Hematopoietic multipotent progenitor cell treated with erythropoietin and hydrocortisone succinate and interleukin-3 and kit ligand, for 6 days (in vitro differentiated cells): Measurements from ENCODE around the gene STRBP.
"Not testable (repeated sequence)": the region's sequence is repeated elsewhere in the genome, so short reads cannot be mapped to it uniquely, and the experiment has no call there.

ENCODE experiments used
- DNase-seq: peaks from one replicate; pipeline ENCODE4 v3.0.0-alpha.2; 2015

STRBP gene

DNA sequence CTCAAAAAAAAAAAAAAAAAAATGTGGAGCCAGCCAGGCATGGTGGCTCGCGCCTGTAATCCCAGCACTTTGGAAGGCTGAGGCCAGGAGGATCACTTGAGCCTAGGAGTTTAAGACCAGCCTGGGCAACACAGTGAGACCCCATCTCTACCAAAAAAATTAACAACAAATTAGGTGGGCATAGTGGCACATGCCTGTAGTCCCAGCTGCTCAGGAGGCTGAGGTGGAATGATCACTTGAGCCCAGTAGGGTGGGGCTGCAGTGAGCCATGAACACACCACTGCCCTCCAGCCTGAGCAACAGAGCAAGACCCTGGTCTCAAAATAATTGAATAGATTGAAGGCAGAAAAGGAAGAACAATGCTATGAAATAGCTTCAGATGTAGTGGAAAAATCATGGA lies 82.4 kb downstream of the STRBP start:
- DNase-seq = not testable (repeated sequence)

DNA sequence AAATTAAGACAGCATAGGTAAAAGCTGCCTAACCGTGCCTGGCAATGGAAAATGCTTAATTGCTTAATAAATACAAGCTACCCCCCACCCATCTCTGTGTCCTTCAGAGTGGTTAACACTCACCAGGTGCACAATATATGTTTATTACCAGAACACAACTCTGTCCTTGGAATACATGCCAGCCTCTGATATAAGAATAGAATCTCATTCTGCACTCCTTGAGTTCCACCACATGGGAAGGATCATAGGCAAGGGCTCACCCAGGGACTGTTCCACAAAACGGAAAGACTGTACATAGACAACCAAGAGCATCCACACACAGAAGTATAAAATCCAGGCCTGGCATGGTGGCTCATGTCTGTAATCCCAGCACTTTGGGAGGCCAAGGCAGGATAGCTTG lies 91.4 kb downstream of the STRBP start:
- DNase-seq = no peak

DNA sequence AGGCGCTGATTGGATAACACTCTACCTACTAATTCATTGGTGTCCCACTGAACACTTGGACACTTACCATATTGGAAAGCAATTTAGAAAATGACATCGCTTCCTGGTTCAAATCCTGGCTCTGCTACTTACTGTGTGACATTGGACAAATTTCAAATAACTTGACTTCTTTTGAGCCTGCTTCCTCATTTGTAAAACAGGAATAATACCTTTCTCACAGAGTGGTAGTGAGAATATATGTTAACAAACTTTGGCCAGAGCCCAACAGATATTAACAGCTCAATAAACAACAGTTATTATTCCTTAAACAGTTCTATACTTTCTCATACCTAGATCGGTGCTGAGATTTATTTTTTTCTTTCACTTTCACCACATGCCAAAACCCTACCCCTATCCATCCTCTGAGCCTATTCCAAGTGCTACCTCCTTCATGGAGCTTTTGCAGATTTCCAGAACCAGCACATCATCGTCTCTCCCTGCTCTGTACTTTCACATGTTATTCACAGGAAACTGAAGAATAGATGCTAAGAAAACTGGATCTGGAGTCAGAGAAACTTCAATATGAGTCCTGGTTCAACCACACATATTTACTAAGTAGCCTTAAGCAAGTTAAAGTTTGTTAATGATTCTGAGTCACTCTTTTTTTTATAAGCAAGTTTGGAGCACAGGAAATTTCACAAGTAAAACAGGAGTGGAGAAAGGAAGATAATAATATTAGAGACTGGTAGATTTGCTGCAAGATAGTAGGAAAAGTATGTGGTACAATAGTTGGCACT lies 92.3 kb downstream of the STRBP start:
- no peak for DNase-seq

DNA sequence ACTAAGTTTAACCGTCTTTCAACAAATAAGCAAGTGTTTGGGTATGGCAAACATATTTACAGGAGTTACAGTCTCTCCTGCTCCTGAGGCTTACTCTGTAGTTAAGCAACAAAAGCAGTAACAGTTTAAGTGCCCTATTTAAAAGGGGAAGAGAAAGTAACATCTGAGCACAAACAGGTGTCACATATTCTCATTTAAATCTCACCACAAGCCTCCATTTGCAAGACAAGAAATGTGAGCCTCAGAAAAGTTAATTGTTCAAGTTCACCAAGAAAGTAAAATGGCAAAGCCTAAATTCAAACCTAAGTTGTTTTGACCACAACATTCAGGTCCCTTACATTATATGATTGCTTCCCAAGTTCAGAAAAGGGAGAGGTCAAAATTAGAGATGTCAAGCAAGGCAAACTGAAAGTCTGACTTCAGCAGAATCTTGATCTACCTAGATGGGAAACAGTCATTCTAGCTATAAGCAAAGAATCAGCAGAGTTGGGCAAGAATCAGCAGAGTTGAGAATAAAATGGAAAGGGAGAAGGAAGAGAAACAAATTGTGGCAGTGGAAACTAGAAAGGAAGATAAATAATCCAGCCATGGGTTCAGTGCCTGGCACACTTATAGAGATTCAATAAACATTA lies 93.4 kb downstream of the STRBP start:
- DNase-seq = no peak

DNA sequence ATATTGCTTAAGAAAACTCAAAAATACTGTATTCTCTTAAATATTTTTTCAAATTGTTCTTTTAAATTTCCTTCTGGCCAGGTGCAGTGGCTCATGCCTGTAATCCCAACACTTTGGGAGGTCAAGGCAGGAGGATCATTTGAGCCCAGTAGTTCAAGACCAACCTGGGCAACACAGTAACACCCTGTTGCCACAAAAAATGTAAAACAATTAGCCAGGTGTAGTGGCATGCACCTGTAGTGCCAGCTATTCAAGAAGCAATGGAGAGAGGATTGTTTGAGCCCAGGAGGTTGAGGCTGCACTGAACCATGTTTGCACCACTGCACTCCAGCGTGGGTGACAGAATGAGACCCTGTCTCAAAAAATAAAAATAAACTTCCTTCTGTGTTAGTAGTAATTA lies 94.3 kb downstream of the STRBP start:
- DNase-seq = no peak

DNA sequence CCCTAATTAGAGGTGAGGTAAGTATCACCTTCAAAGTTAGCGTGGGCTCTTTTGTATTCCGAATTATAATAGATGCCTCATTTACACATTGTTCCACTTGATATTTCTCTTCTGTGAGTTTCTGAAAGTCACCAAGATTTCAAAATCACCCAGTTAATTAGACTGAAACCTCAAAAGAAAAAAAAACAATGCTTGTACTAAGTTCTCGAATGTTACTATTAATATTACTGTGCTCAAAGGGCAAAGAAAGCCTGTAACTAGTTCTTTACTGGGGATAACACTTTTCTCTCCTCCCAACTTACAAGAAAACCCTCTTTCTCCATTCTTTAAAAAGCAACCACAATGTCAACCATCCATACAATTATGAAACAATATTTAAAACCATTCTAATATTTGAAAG lies 98.5 kb downstream of the STRBP start:
- DNase-seq = no peak

DNA sequence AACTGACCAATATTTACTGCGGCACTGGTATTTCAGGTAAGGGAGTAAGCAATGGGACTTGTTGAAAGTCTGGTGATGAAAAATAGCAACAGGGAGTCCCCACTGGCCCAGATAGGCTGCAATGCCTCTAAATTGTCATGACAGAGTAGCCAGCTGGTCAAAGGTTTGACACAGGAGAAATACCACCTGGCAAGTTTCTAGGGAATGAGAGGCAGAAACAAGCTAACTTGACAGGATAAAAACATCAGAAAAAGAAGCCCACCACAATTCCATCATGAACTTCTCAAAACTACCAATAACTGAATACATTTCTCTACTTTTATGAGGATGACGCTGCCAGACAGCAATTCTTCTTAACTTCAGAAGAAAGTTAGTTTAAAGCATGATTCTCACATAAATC lies 99.8 kb downstream of the STRBP start:
- no peak for DNase-seq

DNA sequence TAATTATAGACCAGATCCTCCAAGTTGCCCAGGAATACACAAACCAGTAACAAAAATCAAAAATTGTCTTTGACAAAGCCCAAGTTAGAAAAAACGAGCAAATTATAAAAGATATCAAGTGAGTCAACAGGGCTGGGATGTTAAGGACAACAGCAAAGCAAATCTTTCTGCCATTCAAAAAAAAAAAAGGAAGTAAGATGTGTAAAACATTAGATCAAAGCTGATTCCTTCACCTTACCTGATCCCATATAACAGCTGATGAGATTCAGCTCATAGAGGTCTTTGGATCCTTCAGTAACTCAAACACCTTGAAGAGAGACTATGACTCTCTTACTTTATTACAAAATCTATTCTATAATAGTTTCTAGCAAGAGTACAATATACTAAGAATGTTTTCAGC lies 100.9 kb downstream of the STRBP start:
- no peak for DNase-seq

DNA sequence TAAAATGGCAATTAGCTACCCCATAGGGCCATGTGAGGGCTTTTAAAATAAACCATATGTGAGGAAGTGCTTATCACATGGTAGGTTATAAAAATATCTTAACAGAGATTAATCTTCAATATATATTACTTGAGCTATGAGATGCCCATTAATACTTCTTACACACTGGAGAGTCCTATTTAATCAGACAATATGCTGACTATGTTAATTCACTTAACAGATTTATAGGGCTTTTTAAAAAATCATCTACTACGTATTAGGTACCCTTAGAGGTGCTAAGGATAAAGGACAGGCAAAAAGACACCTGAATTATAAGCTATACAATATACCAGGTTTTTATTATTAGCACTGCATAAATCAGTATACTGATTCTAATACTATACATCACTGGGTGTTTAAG lies 102.6 kb downstream of the STRBP start:
- no peak for DNase-seq

DNA sequence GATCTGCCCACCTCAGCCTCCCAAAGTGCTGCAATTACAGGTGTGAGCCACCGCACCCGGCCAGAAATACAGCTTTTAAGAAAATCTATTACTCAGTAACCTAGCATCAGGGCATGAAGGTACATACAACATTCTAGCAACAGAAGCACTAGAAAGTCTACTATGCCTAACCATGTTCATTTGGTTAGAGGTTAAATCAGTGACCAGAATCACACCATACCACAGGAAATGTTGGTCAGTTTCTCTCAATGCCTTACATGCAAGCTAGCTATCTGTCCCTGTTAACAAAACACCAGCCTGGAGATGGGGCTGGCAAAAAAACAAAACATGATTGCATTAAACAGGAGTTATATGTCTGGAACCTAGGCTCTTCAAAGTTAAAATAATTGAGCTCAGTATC lies 104.1 kb downstream of the STRBP start:
- DNase-seq = no peak

DNA sequence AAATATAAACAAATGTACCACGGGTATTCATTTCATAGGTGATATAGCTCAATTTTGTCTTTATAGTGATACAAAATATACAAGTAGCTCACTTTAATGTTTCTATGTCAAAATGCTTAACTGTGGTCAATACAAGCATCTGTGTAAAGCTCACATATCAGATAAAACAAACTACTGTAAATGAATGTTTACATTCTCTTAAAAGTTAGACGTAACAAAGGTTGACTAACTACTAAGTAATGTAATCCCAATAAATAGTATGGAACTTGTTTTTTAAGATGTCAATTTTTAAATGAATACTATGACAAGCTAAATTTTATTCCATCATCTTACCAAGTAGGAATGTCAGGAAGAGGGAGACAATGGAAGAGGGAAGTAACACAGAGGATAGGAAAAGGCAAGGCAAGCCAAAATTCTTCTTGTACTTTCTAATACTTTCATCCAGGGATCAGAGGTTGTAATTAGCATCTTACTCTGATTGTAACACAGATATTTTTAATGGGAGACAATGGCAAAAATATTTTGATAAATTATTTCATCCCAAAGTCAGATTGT lies 105.5 kb downstream of the STRBP start:
- no peak for DNase-seq

DNA sequence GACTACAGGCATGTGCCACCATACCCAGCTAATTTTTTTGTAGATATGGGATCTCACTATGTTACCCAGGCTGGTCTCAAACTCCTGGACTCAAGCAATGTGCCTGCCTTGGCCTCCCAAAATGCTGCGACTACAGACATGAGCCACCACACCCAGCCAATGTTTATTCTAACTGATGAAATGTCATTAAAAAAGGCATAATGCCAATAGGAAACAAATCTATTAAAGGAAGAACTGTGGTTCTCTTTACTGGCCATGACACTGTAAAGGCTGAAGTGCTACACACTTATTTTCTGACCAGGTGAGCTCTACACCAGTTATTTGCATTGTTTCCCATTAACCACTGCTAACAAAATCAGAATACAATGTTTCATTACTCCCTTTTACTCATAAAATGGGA lies 106.0 kb downstream of the STRBP start:
- DNase-seq = no peak

DNA sequence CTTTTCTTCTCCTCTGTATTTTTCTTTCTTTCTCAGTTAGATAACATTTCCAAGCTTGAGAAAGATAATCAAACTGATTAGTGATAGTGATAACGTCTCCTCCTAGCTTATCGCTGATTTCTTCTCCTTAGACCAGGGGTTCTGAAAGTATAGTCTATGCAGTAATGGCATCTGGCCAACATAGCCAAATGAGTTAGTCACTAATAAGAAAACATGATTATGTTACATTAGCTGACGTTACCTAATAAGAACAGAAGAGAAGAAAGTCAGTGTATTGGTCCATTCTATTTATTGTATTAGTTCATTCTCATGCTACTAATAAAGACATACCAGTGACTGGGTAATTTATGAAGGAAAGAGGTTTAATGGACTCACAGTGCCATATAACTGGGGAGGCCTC lies 111.2 kb downstream of the STRBP start:
- no peak for DNase-seq

DNA sequence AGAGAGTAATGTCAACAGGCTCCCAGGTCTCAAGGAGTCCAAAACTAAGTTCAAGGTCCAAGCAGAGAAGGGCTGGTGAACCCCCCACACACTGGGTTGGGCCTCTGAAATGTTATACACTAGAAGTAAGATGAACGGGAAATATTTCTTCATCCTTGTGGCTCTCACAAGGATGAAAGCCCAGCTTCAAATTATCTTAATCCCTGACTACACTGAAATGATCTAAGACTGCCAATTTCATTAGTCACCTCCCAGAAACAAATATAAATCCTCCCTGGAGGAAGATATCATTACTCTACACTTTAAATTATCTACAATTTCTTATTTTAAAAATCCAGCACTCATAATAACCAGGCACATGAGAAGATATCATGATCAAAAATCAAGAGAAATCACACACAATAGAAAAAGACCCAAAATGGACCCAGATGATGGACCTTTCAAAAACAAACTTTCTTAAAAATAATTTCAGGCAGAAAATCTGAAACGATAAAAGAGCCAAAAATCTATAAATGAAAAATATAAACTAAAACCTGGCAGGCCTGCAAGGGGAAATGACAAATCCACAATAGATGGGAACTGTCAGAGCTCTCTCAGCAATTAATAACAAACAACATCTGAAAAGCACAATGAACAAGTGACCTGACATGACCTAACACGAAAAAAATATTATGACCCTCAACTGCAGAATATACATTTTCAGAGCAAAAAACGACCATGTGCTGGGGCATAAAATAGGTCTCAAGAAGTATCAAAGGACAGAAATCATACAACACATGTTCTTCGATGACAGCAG lies 117.5 kb downstream of the STRBP start:
- DNase-seq = no peak

DNA sequence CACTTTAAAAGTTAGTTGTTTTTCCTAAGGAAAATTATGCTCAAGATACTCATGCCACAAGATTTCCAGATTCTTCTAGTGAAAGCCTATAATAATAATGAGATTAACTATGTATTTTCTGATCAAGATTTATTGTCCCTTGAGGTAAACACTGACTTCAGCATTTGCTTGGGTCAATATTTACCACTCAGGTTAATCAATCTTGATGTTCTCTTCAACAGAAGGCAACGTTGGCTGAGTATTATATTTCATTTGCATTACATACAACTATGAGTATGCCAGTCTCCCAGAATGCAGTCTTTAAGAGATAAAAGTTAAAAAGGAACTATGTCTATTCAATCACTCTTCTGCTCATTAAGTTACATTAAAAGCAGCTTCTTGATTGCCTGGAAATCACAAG lies 119.3 kb downstream of the STRBP start:
- DNase-seq = no peak

DNA sequence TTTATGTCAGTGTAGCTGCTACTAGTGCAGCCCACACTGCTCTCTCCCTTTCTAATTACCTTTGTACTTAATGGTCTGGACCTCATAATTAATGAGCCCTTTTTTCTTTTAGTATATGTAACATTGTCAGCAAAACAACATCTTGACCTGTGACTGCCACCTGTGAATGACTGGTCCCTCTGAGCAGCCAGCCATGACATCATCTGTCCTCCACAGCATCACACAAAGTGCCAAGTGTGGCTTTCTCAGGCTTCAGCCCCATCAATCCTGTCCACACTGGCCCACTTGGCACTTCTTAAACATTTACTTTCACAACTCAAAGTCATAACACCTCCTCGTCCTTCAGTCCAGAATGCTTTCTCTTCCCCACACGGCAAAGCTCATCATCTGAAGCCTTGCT lies 130.2 kb downstream of the STRBP start:
- no peak for DNase-seq

DNA sequence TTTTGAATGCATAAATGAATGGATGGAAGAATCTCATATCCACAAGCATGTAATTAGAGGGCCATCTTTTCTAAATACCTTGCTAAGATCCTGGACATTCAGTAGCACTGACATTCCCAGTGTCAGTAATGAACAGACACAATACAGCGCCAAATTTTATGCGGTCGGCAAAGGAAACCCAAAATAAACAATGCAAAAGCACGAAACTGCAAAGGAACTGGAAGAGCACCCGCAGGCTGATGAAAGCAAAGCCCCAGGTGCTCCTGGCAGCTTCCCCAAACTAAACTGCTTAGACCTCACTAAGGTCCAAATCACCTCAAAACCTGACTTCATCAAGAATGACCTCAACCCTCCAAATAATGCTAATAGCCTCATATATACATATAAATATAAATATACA lies 133.0 kb downstream of the STRBP start:
- no peak for DNase-seq

DNA sequence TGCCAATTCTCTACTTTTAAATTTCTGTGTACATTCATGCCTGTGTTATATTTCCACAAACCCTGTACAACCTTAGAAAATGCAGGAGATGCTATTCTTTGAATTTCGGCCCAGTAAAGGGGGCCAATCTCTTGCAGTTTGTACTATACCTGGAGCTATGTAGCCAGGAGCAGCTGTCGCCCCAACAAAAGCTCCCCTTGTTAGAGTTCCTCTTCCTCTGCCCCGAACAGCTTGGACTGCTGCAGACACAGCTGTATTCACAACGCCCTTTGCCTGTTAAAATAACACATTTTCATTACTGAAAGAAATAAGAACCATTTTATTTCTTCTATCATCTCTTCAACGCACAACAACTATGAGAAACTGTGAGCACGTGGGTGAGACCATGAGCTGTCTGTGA lies 135.7 kb downstream of the STRBP start:
- DNase-seq = no peak

DNA sequence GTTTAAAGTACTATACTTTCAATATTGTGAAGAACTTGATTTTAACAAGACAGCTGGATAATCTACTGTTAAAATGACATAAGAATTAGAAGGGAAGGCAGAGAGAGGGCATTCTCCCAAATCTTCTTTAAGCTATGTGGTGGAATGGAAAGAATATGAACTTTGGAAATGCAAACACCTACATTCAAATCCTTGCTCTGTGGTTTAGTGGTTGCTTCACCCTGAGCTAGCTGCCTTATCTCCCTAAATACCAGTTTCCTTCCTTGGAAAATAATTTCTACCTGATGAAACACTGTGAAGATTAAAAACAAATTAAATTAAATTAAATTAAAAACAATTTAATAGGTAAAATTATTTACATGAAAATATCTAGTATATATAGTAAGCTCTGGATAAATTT lies 136.4 kb downstream of the STRBP start:
- no peak for DNase-seq

DNA sequence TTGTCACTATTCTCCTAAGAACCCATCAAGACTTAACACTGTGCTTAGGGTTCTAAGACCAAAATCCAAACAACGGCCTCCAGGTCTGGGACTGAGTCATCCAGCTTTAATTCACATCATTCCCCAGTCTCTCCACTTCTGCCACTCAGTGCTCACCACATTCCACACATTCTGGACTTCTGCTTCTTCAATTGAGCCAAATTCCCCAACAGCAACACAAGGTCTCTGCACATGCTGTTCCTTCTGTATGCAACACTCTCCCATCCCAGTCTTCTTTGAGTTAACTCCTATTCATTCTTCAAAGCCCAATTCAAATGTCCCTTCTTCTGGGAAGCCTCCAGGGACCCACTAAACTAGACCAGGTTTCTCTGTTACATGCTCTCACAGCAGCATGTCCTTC lies 137.1 kb downstream of the STRBP start:
- DNase-seq = no peak

DNA sequence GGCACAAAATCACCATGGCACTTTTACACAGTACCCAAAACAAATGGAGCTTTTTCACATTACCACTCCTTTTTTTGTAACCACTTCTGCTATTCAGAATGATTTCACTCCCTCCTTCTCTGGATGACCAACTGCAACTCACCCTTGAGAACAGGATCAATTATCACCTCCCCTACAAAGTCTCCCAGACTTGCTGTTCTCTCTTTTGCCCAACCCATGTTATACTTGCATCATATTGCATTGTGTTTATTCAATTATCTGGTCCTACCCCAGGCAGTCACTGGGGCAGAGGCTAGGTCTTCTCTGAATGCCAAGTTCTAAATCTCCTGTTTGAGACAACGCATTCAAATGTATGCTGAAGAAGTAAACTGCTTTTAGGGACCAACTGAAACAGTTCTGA lies 139.0 kb downstream of the STRBP start:
- no peak for DNase-seq

DNA sequence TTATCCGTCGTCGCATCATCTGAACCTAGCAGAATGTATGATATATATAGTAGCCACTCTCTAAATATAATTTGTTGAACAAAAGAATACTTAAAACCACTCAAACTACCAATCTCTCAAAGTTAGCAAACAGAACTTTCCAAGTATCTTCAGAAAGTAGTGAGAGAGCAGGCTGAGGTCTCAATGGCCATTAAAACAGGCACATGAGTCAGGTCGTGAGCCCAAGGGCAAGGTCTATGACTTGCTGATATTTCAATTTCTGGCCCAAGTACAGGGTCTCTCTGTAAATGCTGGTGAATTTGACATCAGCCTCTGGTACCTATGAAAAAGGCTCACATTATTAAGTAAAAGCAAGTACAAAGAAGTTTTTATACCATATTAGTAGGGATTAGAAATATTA lies 139.8 kb downstream of the STRBP start:
- no peak for DNase-seq

DNA sequence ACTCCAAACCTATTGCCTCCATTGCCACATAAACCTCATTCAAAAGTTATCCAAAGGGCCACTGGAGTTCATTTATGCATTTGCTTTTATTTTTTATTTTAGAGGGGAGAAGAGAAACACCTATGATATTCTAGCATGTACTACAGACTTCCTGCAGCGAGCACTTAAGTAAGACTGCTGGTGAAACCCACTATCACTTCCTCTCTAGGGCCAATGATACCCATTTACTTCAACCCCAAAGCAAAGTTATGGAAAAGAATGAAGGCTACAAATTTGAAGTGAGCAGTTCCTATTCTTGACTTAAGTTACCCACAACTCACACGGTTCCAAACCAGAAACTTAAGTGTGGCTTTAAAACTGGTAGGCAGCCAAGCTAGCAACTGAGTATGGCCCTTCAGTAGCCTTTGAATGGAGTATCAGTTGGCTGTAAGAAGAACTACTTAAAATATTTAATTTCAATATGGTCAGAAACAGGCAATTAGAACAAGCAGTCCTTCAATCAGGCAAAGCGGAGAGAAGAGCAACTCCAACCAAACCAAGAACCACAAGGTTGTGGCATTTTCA lies 140.8 kb downstream of the STRBP start:
- DNase-seq = no peak

DNA sequence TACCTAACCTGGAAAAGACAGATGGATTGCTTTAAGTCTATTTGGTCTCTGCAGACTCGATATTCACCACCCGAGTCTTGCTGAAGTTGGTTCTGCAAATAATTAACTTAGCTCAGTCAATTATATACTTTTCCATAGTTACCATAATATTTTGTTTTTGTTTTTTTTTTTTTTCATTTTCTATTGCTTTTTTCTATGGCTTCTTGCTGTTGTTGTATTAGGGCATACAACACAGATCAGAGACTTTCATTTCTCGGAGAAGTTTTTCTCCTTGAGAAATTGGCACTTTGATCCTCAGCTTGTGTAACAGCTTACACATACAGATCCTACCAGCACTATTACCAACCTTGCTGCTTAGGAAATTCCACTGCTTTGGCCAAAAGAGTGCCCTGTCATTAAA lies 146.9 kb downstream of the STRBP start:
- DNase-seq = no peak
